Measurements from ENCODE around the gene TNS3.

DNA sequence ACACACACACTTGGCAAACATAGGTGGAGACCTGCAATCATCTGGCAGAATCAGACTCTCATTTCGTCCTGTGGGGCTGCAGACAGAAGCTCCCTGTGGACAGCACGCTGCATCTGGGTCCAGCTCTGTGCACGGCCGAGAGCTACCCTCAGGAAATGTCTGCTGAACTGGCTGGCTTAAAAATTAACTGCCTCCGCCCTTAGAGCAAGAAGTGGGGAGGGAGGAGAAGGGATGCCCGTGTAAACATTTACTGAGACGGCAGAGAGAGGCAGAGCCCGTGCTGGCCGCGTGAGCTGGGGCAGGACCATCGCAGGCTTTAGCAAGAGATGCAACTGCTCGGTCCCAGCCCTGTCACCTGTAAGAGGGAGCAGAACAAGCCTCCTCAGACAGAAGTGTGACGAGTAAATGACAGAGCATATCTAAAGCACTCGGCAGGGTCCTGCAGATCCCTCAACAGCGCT lies 81.8 kb downstream of the TNS3 start:
- no peak for TF ChIP-seq EZH2 (IDR thresholded peaks at IDR 0.05)
- no peak for TF ChIP-seq POLR2AphosphoS5 (IDR thresholded peaks at IDR 0.05; ENCODE audit: borderline replicate concordance, low read depth, low read length)
